GM19372 (cell line): Measurements from ENCODE around the gene BRAT1.
A peak's percentile ranks its signal among the peaks of the same experiment; 100 is the strongest.
"Not testable (repeated sequence)": the region's sequence is repeated elsewhere in the genome, so short reads cannot be mapped to it uniquely, and the experiment has no call there.

ENCODE experiments used
- ATAC-seq: cut with Tn5 transposase; IDR thresholded peaks from one replicate; pipeline ENCODE4 v1.9.1; 2021; ENCODE audit warnings: mild to moderate bottlenecking, low read depth, moderate library complexity; ENCODE audit not compliant: unreplicated experiment

Gene BRAT1

GRCh38 chr7:2566348-2566889, 11.1 kb upstream of the BRAT1 start:
- no peak for ATAC-seq

- ATAC-seq, result no peak
These were observed 9.7 kb upstream of the BRAT1 start for GRCh38 chr7:2564970-2565540.

GRCh38 chr7:2563955-2564354, 8.6 kb upstream of the BRAT1 start:
- ATAC-seq, result not testable (repeated sequence)

GRCh38 chr7:2559283-2559950, 4.1 kb upstream of the BRAT1 start:
- ATAC-seq, result peak; percentile 6

- peak; percentile 53 for ATAC-seq
These were observed 3.4 kb upstream of the BRAT1 start, which contains the start of gene IQCE for GRCh38 chr7:2558629-2559282. Gene IQCE (plus strand): TSS chr7:2558979. CDS start chr7:2559182, 203 bp downstream.

GRCh38 chr7:2554661-2555111, 638 bp downstream of the BRAT1 start:
- no peak for ATAC-seq

- ATAC-seq, result no peak
These were observed 1.3 kb downstream of the BRAT1 start for GRCh38 chr7:2553831-2554581.

GRCh38 chr7:2553108-2553507, 2.2 kb downstream of the BRAT1 start:
- ATAC-seq, result no peak

- no peak for ATAC-seq
These were observed 3.9 kb downstream of the BRAT1 start for GRCh38 chr7:2551418-2551817.

- no peak for ATAC-seq
These were observed 8.3 kb downstream of the BRAT1 start for GRCh38 chr7:2546776-2547586.

GRCh38 chr7:2545746-2546425, 9.4 kb downstream of the BRAT1 start:
- no peak for ATAC-seq

GRCh38 chr7:2544541-2545188, 10.7 kb downstream of the BRAT1 start:
- ATAC-seq, result no peak

- ATAC-seq, result no peak
These were observed 12.1 kb downstream of the BRAT1 start for GRCh38 chr7:2542916-2543871.

GRCh38 chr7:2542011-2542915, 13.1 kb downstream of the BRAT1 start:
- no peak for ATAC-seq

- no peak for ATAC-seq
These were observed 13.9 kb downstream of the BRAT1 start for GRCh38 chr7:2541291-2542010.

- no peak for ATAC-seq
These were observed 14.7 kb downstream of the BRAT1 start for GRCh38 chr7:2540641-2541051.
